Measurements from ENCODE around the gene CD2AP.

The CD2AP gene

GRCh38 chr6:47452899-47453298 is 24.7 kb upstream of the CD2AP start:
- no peak for DNase-seq (ENCODE audit: low read depth)
- no peak overlapping the region for H3K4me3 ChIP-seq (ENCODE audit: low read depth, low read length)
- no peak for TF ChIP-seq CTCF (IDR thresholded peaks at IDR 0.05; ENCODE audit: low read depth, low read length, missing control alignments)

GRCh38 chr6:47453372-47453936 is 24.1 kb upstream of the CD2AP start:
- no peak overlapping the region for H3K4me3 ChIP-seq (ENCODE audit: low read depth, low read length)
- DNase-seq (ENCODE audit: low read depth) = no peak
- TF ChIP-seq CTCF (IDR thresholded peaks at IDR 0.05; ENCODE audit: low read depth, low read length, missing control alignments) = no peak

GRCh38 chr6:47454713-47455396 is 22.7 kb upstream of the CD2AP start:
- TF ChIP-seq CTCF (IDR thresholded peaks at IDR 0.05; ENCODE audit: low read depth, low read length, missing control alignments) = no peak
- DNase-seq (ENCODE audit: low read depth) = no peak
- no peak overlapping the region for H3K4me3 ChIP-seq (ENCODE audit: low read depth, low read length)

- no peak overlapping the region for H3K4me3 ChIP-seq (ENCODE audit: low read depth, low read length)
- DNase-seq (ENCODE audit: low read depth) = no peak
- no peak for TF ChIP-seq CTCF (IDR thresholded peaks at IDR 0.05; ENCODE audit: low read depth, low read length, missing control alignments)
Observed at GRCh38 chr6:47455533-47456209, 21.9 kb upstream of the CD2AP start.

GRCh38 chr6:47456536-47456975 is 21.0 kb upstream of the CD2AP start:
- DNase-seq (ENCODE audit: low read depth) = no peak
- no peak overlapping the region for H3K4me3 ChIP-seq (ENCODE audit: low read depth, low read length)
- no peak for TF ChIP-seq CTCF (IDR thresholded peaks at IDR 0.05; ENCODE audit: low read depth, low read length, missing control alignments)

GRCh38 chr6:47457370-47457769 is 20.2 kb upstream of the CD2AP start:
- no peak for TF ChIP-seq CTCF (IDR thresholded peaks at IDR 0.05; ENCODE audit: low read depth, low read length, missing control alignments)
- H3K4me3 ChIP-seq (ENCODE audit: low read depth, low read length) = no peak overlapping the region
- DNase-seq (ENCODE audit: low read depth) = no peak

Data from GM12864 (cell line).